Ecto neural progenitor cell (in vitro differentiated cells): ENCODE results near the gene USP53.
"Not testable (repeated sequence)": the region's sequence is repeated elsewhere in the genome, so short reads cannot be mapped to it uniquely, and the experiment has no call there.

Experiments
- DNase-seq: peaks from one replicate; pipeline ENCODE4 v3.0.0-alpha.2; 2018; ENCODE audit warnings: low spot score

Gene USP53

GRCh38 chr4:119321921-119322687 is 109.6 kb downstream of the USP53 start, which contains the start of gene FABP2:
Gene FABP2, minus strand, starts transcription at chr4:119322138. Its CDS starts 36 bp downstream, at chr4:119322102.
- DNase-seq = no peak

GRCh38 chr4:119328695-119329094 is 116.2 kb downstream of the USP53 start:
- DNase-seq = no peak

GRCh38 chr4:119329835-119330620 is 117.5 kb downstream of the USP53 start:
- DNase-seq = no peak

- DNase-seq = not testable (repeated sequence)
These were observed 123.9 kb downstream of the USP53 start for GRCh38 chr4:119336332-119336979.

GRCh38 chr4:119337010-119337409 is 124.5 kb downstream of the USP53 start:
- no peak for DNase-seq

- DNase-seq = not testable (repeated sequence)
These were observed 127.4 kb downstream of the USP53 start for GRCh38 chr4:119339895-119340294.

- not testable (repeated sequence) for DNase-seq
These were observed 130.8 kb downstream of the USP53 start for GRCh38 chr4:119343293-119343692.
